Body of pancreas (tissue), 4 donors: ENCODE results near the gene LHFPL3.

Source experiments
- POLR2A ChIP-seq, 3 donors: fragments of 450-650 bp; IDR thresholded peaks; one replicate each; pipeline ENCODE4 v1.6.1; 2016; ENCODE audit warnings: antibody characterized with exemption in 3 of 3, mild to moderate bottlenecking in 2 of 3
- TF ChIP-seq, protein P1 (sequence below), 7 experiments: fragments of 450-650 bp in 4 of 7; fragments of 200-600 bp in 3 of 7; sonication (generic) in 3 of 7; IDR thresholded peaks; one replicate each; pipeline ENCODE4 v1.5.1; 2016 to 2019; ENCODE audit warnings: antibody characterized with exemption in 7 of 7

DNA sequence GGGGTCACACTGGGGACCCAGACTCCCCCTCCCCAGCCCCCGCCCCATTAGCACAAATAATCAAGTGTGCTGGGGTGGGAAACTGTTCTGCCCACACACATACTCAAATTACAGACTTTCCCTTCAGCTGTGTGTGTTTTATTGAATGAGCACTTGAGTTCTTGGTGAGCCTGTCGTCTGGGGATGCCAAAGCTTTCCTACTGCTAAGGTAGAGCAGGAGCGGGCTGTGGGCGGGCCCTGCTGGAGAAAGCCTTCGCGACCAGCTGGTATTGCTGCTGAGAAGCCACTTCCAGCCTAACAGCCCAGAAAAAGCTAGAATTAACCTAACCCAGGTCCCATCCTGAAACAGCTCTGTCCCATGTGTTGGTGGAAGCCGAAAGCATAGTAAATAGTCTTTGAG, 598.7 kb downstream of the LHFPL3 start:
- TF ChIP-seq, protein P1, sequence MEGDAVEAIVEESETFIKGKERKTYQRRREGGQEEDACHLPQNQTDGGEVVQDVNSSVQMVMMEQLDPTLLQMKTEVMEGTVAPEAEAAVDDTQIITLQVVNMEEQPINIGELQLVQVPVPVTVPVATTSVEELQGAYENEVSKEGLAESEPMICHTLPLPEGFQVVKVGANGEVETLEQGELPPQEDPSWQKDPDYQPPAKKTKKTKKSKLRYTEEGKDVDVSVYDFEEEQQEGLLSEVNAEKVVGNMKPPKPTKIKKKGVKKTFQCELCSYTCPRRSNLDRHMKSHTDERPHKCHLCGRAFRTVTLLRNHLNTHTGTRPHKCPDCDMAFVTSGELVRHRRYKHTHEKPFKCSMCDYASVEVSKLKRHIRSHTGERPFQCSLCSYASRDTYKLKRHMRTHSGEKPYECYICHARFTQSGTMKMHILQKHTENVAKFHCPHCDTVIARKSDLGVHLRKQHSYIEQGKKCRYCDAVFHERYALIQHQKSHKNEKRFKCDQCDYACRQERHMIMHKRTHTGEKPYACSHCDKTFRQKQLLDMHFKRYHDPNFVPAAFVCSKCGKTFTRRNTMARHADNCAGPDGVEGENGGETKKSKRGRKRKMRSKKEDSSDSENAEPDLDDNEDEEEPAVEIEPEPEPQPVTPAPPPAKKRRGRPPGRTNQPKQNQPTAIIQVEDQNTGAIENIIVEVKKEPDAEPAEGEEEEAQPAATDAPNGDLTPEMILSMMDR (IDR thresholded peaks at IDR 0.05): no peak
- TF ChIP-seq POLR2A (IDR thresholded peaks at IDR 0.05): no peak
